Osteocyte (in vitro differentiated cells): Measurements from ENCODE around the gene TMEM120B. TPM values are rescaled to one million over a fixed set of nuclear protein-coding genes. Genes with fewer than 3 reads are reported as not detected.
"Not testable (repeated sequence)": the region's sequence is repeated elsewhere in the genome, so short reads cannot be mapped to it uniquely, and the experiment has no call there.

Source experiments
- DNase-seq: peaks from one replicate; pipeline ENCODE4 v3.0.0; 2021; ENCODE audit warnings: mixed read lengths; ENCODE audit not compliant: unreplicated experiment; ENCODE audit errors: extremely low spot score
- H3K27ac Mint-ChIP-seq: one replicate; pipeline ENCODE4 v1.8.0; 2021; ENCODE audit warnings: mild to moderate bottlenecking, mixed read lengths; ENCODE audit not compliant: unreplicated experiment
- H3K27me3 Mint-ChIP-seq: one replicate; pipeline ENCODE4 v1.8.0; 2021; ENCODE audit warnings: mixed read lengths; ENCODE audit not compliant: unreplicated experiment
- H3K36me3 Mint-ChIP-seq: one replicate; pipeline ENCODE4 v1.8.0; 2021; ENCODE audit warnings: mixed read lengths; ENCODE audit not compliant: unreplicated experiment
- H3K4me1 Mint-ChIP-seq: one replicate; pipeline ENCODE4 v1.8.0; 2021; ENCODE audit warnings: mixed read lengths; ENCODE audit not compliant: unreplicated experiment
- H3K4me3 Mint-ChIP-seq: one replicate; pipeline ENCODE4 v1.8.0; 2021; ENCODE audit warnings: mild to moderate bottlenecking, moderate library complexity, mixed read lengths; ENCODE audit not compliant: unreplicated experiment
- H3K9me3 Mint-ChIP-seq: one replicate; pipeline ENCODE4 v1.8.0; 2021; ENCODE audit warnings: mixed read lengths; ENCODE audit not compliant: unreplicated experiment
- total RNA-seq: library from RNA; stranded (reverse); gene quantifications from 2 replicates; pipeline ENCODE4 v1.2.1, GENCODE V29; 2021
- TF ChIP-seq, protein P1 (sequence below): fragments of 200-600 bp; sonication (generic); IDR thresholded peaks from 2 replicates; pipeline ENCODE4 v1.5.0; 2021; ENCODE audit warnings: antibody characterized with exemption, mild to moderate bottlenecking, moderate library complexity

Gene TMEM120B
- total RNA-seq, 1 donor from 2014 or later, result 13.2 TPM

DNA sequence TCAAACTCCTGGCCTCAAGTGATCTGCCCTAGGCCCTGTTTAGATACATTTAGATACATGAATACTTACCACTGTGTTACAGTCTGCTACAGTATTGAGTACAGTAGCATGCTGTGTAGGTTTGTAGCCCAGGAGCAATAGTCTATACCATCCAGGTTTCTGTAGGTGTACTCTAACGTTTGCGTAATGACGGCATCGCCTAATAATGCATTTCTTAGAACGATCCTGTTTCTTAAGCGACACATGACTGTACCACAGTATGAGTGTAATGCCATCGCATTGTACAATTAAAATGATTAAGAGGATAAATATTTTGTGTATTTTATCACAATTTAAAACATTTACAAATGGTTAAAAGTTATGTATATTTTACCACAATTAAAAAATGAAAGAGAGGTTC, 18.9 kb downstream of the TMEM120B start:
- TF ChIP-seq, protein P1, sequence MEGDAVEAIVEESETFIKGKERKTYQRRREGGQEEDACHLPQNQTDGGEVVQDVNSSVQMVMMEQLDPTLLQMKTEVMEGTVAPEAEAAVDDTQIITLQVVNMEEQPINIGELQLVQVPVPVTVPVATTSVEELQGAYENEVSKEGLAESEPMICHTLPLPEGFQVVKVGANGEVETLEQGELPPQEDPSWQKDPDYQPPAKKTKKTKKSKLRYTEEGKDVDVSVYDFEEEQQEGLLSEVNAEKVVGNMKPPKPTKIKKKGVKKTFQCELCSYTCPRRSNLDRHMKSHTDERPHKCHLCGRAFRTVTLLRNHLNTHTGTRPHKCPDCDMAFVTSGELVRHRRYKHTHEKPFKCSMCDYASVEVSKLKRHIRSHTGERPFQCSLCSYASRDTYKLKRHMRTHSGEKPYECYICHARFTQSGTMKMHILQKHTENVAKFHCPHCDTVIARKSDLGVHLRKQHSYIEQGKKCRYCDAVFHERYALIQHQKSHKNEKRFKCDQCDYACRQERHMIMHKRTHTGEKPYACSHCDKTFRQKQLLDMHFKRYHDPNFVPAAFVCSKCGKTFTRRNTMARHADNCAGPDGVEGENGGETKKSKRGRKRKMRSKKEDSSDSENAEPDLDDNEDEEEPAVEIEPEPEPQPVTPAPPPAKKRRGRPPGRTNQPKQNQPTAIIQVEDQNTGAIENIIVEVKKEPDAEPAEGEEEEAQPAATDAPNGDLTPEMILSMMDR, result no peak
- no peaks in the 10 kb centered on the region for H3K4me1 Mint-ChIP-seq
- H3K27me3 Mint-ChIP-seq, result no peaks in the 10 kb centered on the region
- no peak for DNase-seq
- H3K27ac Mint-ChIP-seq, result no peak overlapping the region
- H3K36me3 Mint-ChIP-seq, result no peaks in the 10 kb centered on the region
- H3K4me3 Mint-ChIP-seq, result no peak overlapping the region
- no peaks in the 10 kb centered on the region for H3K9me3 Mint-ChIP-seq

DNA sequence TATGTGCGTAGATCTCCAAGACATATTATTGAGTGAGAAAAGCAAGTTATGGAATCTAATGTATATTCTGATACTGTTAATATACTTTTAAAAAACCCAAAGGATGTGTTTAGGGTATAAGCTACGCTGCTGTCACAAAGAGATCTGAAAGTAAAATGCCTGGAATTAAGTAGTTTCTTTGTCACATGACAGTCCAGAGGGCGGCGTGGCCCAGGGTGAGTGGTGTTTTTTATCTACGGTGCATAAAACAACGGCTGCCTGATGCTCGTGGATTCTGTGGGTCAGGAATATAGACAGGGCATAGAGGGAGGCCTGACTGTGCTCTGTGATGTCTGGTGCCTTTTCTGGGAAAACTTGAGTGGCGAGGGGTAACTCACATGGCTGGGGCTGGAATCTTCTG, 21.3 kb downstream of the TMEM120B start:
- H3K9me3 Mint-ChIP-seq, result no peaks in the 10 kb centered on the region
- no peaks in the 10 kb centered on the region for H3K4me1 Mint-ChIP-seq
- no peaks in the 10 kb centered on the region for H3K36me3 Mint-ChIP-seq
- no peak for DNase-seq
- no peaks in the 10 kb centered on the region for H3K27me3 Mint-ChIP-seq
- TF ChIP-seq, protein P1, result no peak
- H3K27ac Mint-ChIP-seq, result no peak overlapping the region
- H3K4me3 Mint-ChIP-seq, result no peak overlapping the region

DNA sequence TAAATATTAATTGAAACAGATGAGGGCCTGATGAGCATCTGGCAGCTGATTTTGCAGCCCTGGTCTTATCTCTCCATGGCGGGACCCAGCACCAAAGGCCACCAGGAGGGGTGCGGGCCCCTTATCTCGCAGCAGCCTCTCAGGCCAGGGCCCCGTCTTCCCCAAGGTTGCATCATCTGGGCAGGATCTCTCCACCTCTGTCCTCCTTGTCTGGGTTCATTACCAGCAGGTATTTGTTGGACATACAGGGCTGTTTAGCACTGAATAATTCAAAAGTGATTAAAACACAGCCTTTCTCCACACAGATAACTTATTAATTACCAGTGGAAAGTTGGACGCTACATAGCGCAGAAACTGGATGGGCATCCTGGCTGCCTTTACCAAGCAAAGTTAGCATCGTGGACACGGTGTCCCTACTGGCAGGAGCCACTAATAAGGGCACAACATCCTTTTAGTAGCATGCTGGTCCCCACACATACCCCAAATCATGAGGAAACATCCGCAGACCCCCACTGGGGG, 25.8 kb downstream of the TMEM120B start:
- H3K36me3 Mint-ChIP-seq, result no peaks in the 10 kb centered on the region
- TF ChIP-seq, protein P1, result no peak
- no peaks in the 10 kb centered on the region for H3K27me3 Mint-ChIP-seq
- DNase-seq, result no peak
- no peaks in the 10 kb centered on the region for H3K4me1 Mint-ChIP-seq
- no peak overlapping the region for H3K4me3 Mint-ChIP-seq
- H3K27ac Mint-ChIP-seq, result no peak overlapping the region
- no peaks in the 10 kb centered on the region for H3K9me3 Mint-ChIP-seq

DNA sequence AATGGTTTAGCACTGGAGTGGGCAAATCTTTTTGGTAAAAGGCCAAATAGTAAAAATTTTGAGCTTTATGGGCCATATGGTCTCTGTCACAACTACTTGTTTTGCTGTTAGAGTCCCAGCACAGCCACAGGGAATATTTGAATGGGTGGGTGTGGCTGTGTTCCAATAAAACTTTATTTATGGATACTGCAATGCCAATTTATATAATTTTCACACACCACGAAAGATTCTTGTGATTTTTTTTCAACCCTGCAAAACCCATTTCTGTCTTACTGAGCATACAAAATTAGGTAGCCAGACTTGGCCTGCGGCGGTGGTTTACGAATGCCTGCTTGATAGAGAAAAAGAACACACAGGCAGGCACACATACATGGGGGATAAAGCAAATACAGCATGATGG, 28.3 kb downstream of the TMEM120B start:
- H3K27me3 Mint-ChIP-seq, result no peaks in the 10 kb centered on the region
- no peaks in the 10 kb centered on the region for H3K36me3 Mint-ChIP-seq
- TF ChIP-seq, protein P1, result no peak
- H3K4me1 Mint-ChIP-seq, result no peaks in the 10 kb centered on the region
- no peak overlapping the region for H3K27ac Mint-ChIP-seq
- no peak overlapping the region for H3K4me3 Mint-ChIP-seq
- DNase-seq, result no peak
- H3K9me3 Mint-ChIP-seq, result no peaks in the 10 kb centered on the region

DNA sequence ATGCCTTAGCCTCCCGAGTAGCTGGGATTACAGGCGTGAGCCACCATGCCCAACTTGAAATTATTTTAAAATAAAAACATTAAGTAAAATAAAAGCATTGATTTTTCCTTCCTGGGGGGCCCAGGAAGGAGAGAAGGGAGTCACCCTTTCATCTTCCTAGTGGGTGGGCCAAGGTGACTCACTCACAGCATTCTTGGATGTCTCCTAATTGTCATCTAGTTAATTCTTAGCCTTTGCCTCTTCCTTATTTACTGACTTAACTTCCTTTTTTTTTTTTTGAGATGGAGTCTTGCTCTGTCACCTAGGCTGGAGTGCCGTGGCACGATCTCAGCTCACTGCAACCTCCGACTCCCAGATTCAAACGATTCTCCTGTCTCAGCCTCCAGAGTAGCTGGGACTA, 29.2 kb downstream of the TMEM120B start:
- Mint-ChIP-seq H3K27me3 (no peaks in the 10 kb centered on the region), H3K4me1 (no peaks in the 10 kb centered on the region), H3K36me3 (no peaks in the 10 kb centered on the region), H3K9me3 (no peaks in the 10 kb centered on the region), H3K4me3 (no peak overlapping the region), H3K27ac (no peak overlapping the region)
- TF ChIP-seq, protein P1, result no peak
- DNase-seq, result no peak

DNA sequence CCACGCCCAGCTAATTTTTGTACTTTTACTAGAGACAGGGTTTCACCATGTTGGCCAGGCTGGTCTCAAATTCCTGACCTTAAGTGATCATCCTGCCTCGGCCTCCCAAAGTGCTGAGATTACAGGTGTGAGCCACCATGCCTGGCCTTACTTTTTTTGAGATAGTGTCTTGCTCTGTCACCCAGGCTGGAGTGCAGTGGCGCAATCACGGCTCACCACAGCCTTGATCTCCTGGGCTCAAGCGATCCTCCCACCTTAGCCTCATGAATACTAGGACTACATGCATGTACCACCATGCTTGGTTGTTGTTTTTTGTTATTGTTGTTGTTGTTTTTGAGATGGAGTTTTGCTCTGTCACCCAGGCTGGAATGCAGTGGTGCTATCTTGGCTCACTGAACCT, 33.0 kb downstream of the TMEM120B start:
- not testable (repeated sequence) for H3K27ac Mint-ChIP-seq, H3K36me3 Mint-ChIP-seq, H3K27me3 Mint-ChIP-seq, DNase-seq, H3K9me3 Mint-ChIP-seq, H3K4me3 Mint-ChIP-seq
- peaks cover 13% of the 10 kb centered on the region for H3K4me1 Mint-ChIP-seq
